B cell (primary cell): Measurements from ENCODE around the gene NEGR1. TPM values are rescaled to one million over a fixed set of nuclear protein-coding genes. Genes with fewer than 3 reads are reported as not detected.

Experiments
- ATAC-seq: fragments of 200-7000 bp; cut with Tn5 transposase; one replicate; pipeline ENCODE4 v1.10.0; 2021; ENCODE audit warnings: low read depth, mild to moderate bottlenecking, moderate number of reproducible peaks, moderate library complexity
- CTCF ChIA-PET: fragments of 350-600 bp; sonication (Branson Sonifier 250); formaldehyde crosslinking; loops from one replicate; lab custom pipeline; 2021; ENCODE audit warnings: antibody characterized with exemption, inconsistent platforms; lab: Charles Lee
- POLR2A ChIA-PET: fragments of 350-600 bp; sonication (Branson Sonifier 250); formaldehyde crosslinking; loops from one replicate; lab custom pipeline; 2021; ENCODE audit warnings: antibody characterized with exemption; lab: Charles Lee
- DNase-seq: peaks from one replicate; pipeline ENCODE4 v3.0.0; 2013
- H2AFZ ChIP-seq: 2 replicates; pipeline ENCODE4 v1.6.1; 2012; ENCODE audit warnings: mild to moderate bottlenecking, low read depth, low read length; ENCODE audit not compliant: insufficient read depth, poor library complexity, severe bottlenecking
- H3K27ac ChIP-seq, 2 donors: 1 replicate in 1 of 2; 2 replicates in 1 of 2; pipeline ENCODE4 v1.5.1; 2012 to 2013; ENCODE audit warnings: low read length in 2 of 2, mild to moderate bottlenecking in 2 of 2, moderate library complexity in 1 of 2
- H3K27me3 ChIP-seq, 4 experiments: fragments of 200-600 bp in 1 of 4; sonication (generic) in 1 of 4; replicated peaks in 1 of 4; 1 replicate in 2 of 4; 2 replicates in 2 of 4; pipeline versions ENCODE4 v1.6.1 to v1.7.0; 2013 to 2016; ENCODE audit warnings: low read length in 3 of 4, mild to moderate bottlenecking in 2 of 4, mixed read lengths in 1 of 4, moderate library complexity in 1 of 4; ENCODE audit not compliant: insufficient read depth in 4 of 4, control insufficient read depth in 3 of 4; ENCODE audit errors: control extremely low read depth in 1 of 4
- H3K36me3 ChIP-seq, 2 experiments: replicated peaks in 1 of 2; 1 replicate in 1 of 2; 2 replicates in 1 of 2; pipeline versions ENCODE4 v1.6.1 to v1.7.1; 2013; ENCODE audit warnings: low read length in 1 of 2; ENCODE audit not compliant: insufficient read depth in 2 of 2, control insufficient read depth in 1 of 2; ENCODE audit errors: control extremely low read depth in 1 of 2, extremely low read depth in 1 of 2
- H3K4me1 ChIP-seq, 2 donors: fragments of 200-600 bp in 1 of 2; sonication (generic) in 1 of 2; 1 replicate in 1 of 2; 2 replicates in 1 of 2; pipeline versions ENCODE4 v1.5.1 to v1.6.1; 2013 to 2017; ENCODE audit warnings: low read length in 2 of 2; ENCODE audit not compliant: control insufficient read depth in 2 of 2, insufficient read depth in 2 of 2
- H3K4me2 ChIP-seq: replicated peaks from 2 replicates; pipeline ENCODE3; 2012; ENCODE audit warnings: mild to moderate bottlenecking, low read depth, low read length; ENCODE audit not compliant: poor library complexity, severe bottlenecking
- H3K4me3 ChIP-seq, 5 experiments: fragments of 200-600 bp in 1 of 5; sonication (generic) in 1 of 5; 1 replicate in 3 of 5; 2 replicates in 2 of 5; pipeline versions ENCODE4 v1.5.1 to v1.7.0; 2011 to 2016; ENCODE audit warnings: low read length in 4 of 5, mild to moderate bottlenecking in 4 of 5, low read depth in 2 of 5, control low read depth in 1 of 5, moderate library complexity in 1 of 5; ENCODE audit not compliant: insufficient read depth in 1 of 5; ENCODE audit errors: control extremely low read depth in 1 of 5, extremely low read depth in 1 of 5
- H3K79me2 ChIP-seq: fragments of 200-600 bp; sonication (generic); one replicate; pipeline ENCODE4 v1.6.0; 2016; ENCODE audit warnings: low read length; ENCODE audit not compliant: control insufficient read depth, insufficient read depth
- H3K9ac ChIP-seq: fragments of 200-600 bp; sonication (generic); 2 replicates; pipeline ENCODE4 v1.6.1; 2017; ENCODE audit warnings: mild to moderate bottlenecking, low read length, moderate library complexity
- H3K9me3 ChIP-seq, 3 donors: one replicate each; pipeline versions ENCODE4 v1.6.1 to v1.7.1; 2013; ENCODE audit warnings: low read length in 2 of 3; ENCODE audit not compliant: control insufficient read depth in 2 of 3, insufficient read depth in 1 of 3; ENCODE audit errors: control extremely low read depth in 1 of 3
- H4K20me1 ChIP-seq: 2 replicates; pipeline ENCODE4 v1.6.0; 2012; ENCODE audit warnings: mild to moderate bottlenecking, low read length; ENCODE audit not compliant: insufficient read depth, control insufficient read depth, poor library complexity, severe bottlenecking
- H3K27ac Mint-ChIP-seq: one replicate; pipeline ENCODE4 v1.8.0; 2021; ENCODE audit warnings: mixed read lengths
- H3K27me3 Mint-ChIP-seq: one replicate; pipeline ENCODE4 v1.8.0; 2021; ENCODE audit warnings: mixed read lengths
- H3K4me1 Mint-ChIP-seq: one replicate; pipeline ENCODE4 v1.8.0; 2021; ENCODE audit warnings: mixed read lengths
- H3K4me3 Mint-ChIP-seq: one replicate; pipeline ENCODE4 v1.8.0; 2021; ENCODE audit warnings: mixed read lengths
- H3K9me3 Mint-ChIP-seq: one replicate; pipeline ENCODE4 v1.8.0; 2022; ENCODE audit warnings: mixed read lengths; ENCODE audit not compliant: insufficient read depth
- CTCF ChIP-seq: fragments of 200-600 bp; IDR thresholded peaks from one replicate; pipeline ENCODE4 v1.8.0; 2022; ENCODE audit warnings: antibody characterized with exemption, mild to moderate bottlenecking
- EZH2 ChIP-seq: IDR thresholded peaks from 2 replicates; pipeline ENCODE4 v1.6.1; 2012; ENCODE audit warnings: borderline replicate concordance, low read depth, mild to moderate bottlenecking, moderate library complexity, low read length; ENCODE audit not compliant: insufficient read depth, poor library complexity, severe bottlenecking
- WGBS: methylation state at CpG from one replicate; pipeline ENCODE4 v1.1.5; 2013; ENCODE audit warnings: missing lambda C conversion rate; ENCODE audit not compliant: insufficient coverage; 5-methylcytosine and 5-hydroxymethylcytosine counted together
- intact Hi-C: fragments of 100-400 bp; cut with micrococcal nuclease; formaldehyde crosslinking; loops from one replicate; pipeline ENCODE4 v1.10.0; 2022
- polyA plus RNA-seq: library from polyadenylated mRNA; depleted of rRNA; stranded (reverse); fragments of >200 nt; gene quantifications from 2 replicates; pipeline ENCODE4 v1.2.3, GENCODE V29; 2012
- total RNA-seq, 2 donors: library from RNA; stranded (reverse); fragments of 120-200 nt in 1 of 2; gene quantifications; 1 replicate in 1 of 2; 2 replicates in 1 of 2; pipeline versions ENCODE4 v1.2.3 to v1.2.4, GENCODE V29; 2013 to 2022

NEGR1 gene
- total and polyA plus RNA-seq, 2 donors (not counting 1 experiment from before 2014, with no cell fraction given): 0.01 TPM; not detected in 1

- DNase-seq: no peak
- no peak overlapping the region for H2AFZ ChIP-seq
- H3K27me3 Mint-ChIP-seq: no peaks in the 10 kb centered on the region
- H4K20me1 ChIP-seq: no peaks in the 10 kb centered on the region
- no peak overlapping the region for H3K27ac Mint-ChIP-seq
- H3K9me3 Mint-ChIP-seq: peaks cover 4% of the 10 kb centered on the region
- no peak overlapping the region for H3K9ac ChIP-seq
- no peaks in the 10 kb centered on the region for H3K36me3 ChIP-seq
- H3K4me3 Mint-ChIP-seq: no peak overlapping the region
- POLR2A ChIA-PET: no interaction called here
- no peaks in the 10 kb centered on the region for H3K79me2 ChIP-seq
- no peaks in the 10 kb centered on the region for H3K4me1 ChIP-seq
- no peak overlapping the region for H3K4me3 ChIP-seq
- no peaks in the 10 kb centered on the region for H3K4me1 Mint-ChIP-seq
- H3K27ac ChIP-seq: no peak overlapping the region
- CTCF ChIA-PET: no interaction called here
- TF ChIP-seq CTCF: no peak
- TF ChIP-seq EZH2: no peak
- no peaks in the 10 kb centered on the region for H3K27me3 ChIP-seq
- H3K9me3 ChIP-seq: no peaks in the 10 kb centered on the region
- no peak overlapping the region for H3K4me2 ChIP-seq
- intact Hi-C loops: no loop called here
- no peak for ATAC-seq
Measured at GRCh38 chr1:71435951-71436350, 846.4 kb downstream of the NEGR1 start.

DNA sequence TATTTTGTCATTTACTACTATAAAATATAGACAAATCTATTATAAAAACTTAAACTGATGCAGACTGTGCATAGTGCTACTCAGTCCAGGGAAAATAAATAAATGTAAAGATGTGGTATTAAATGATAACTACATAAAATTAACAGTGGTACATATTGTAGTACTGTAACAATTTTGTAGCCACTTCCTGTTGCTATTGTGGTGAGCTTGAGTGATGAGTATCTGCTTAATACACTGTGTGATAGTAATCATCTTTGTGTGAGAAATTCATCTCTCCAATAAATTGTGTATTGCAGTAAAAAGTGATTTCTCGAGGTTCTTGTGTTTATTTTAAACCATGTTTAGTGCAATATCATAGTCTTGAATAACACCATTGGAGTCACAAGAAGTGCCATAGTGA is 848.1 kb downstream of the NEGR1 start:
- no peaks in the 10 kb centered on the region for H3K4me1 Mint-ChIP-seq
- peaks cover 4% of the 10 kb centered on the region for H3K9me3 Mint-ChIP-seq
- Histone ChIP-seq H3K27ac (no peak overlapping the region), H3K36me3 (no peaks in the 10 kb centered on the region), H4K20me1 (no peaks in the 10 kb centered on the region), H3K9me3 (no peaks in the 10 kb centered on the region), H3K27me3 (no peaks in the 10 kb centered on the region), H2AFZ (no peak overlapping the region), H3K9ac (no peak overlapping the region), H3K4me2 (no peak overlapping the region), H3K79me2 (no peaks in the 10 kb centered on the region), H3K4me3 (no peak overlapping the region), H3K4me1 (no peaks in the 10 kb centered on the region)
- no peak for TF ChIP-seq CTCF
- TF ChIP-seq EZH2: no peak
- H3K4me3 Mint-ChIP-seq: no peak overlapping the region
- DNase-seq: no peak
- CTCF ChIA-PET: no interaction called here
- no peaks in the 10 kb centered on the region for H3K27me3 Mint-ChIP-seq
- WGBS: no CpG with 5 or more reads among the region's 1 CpG
- no peak overlapping the region for H3K27ac Mint-ChIP-seq
- no peak for ATAC-seq
- intact Hi-C loops: no loop called here
- POLR2A ChIA-PET: no interaction called here
